Neural crest cell (in vitro differentiated cells): ENCODE measurements around the gene QPCT. TPM values are rescaled to one million over a fixed set of nuclear protein-coding genes. Genes with fewer than 3 reads are reported as not detected.
"Not testable (repeated sequence)": the region's sequence is repeated elsewhere in the genome, so short reads cannot be mapped to it uniquely, and the experiment has no call there.

Source experiments
- DNase-seq: peaks from one replicate; pipeline ENCODE4 v3.0.0; 2021; ENCODE audit warnings: low read depth, mixed read lengths, low spot score
- H3K27ac Mint-ChIP-seq: one replicate; pipeline ENCODE4 v1.8.0; 2021; ENCODE audit warnings: mild to moderate bottlenecking, mixed read lengths; ENCODE audit not compliant: unreplicated experiment
- H3K27me3 Mint-ChIP-seq: 2 replicates; pipeline ENCODE4 v1.8.0; 2021; ENCODE audit warnings: low read depth, mild to moderate bottlenecking, mixed read lengths
- H3K36me3 Mint-ChIP-seq: 2 replicates; pipeline ENCODE4 v1.8.0; 2021; ENCODE audit warnings: low read depth, mild to moderate bottlenecking, mixed read lengths
- H3K4me1 Mint-ChIP-seq: 2 replicates; pipeline ENCODE4 v1.8.0; 2021; ENCODE audit warnings: mixed read lengths
- H3K4me3 Mint-ChIP-seq: one replicate; pipeline ENCODE4 v1.8.0; 2021; ENCODE audit warnings: mild to moderate bottlenecking, mixed read lengths
- H3K9me3 Mint-ChIP-seq: 2 replicates; pipeline ENCODE4 v1.8.0; 2021; ENCODE audit warnings: mixed read lengths
- long read RNA-seq: library from polyadenylated mRNA; unstranded; transcript quantifications from one replicate; pipeline ENCODE4 v2.0.0, GENCODE V29; 2020
- total RNA-seq: library from RNA; stranded (reverse); gene quantifications from 2 replicates; pipeline ENCODE4 v1.2.1, GENCODE V29; 2021
- TF ChIP-seq, protein P1 (sequence below): fragments of 200-600 bp; sonication (generic); conservative IDR thresholded peaks from 2 replicates; pipeline ENCODE4 v1.5.0; 2021; ENCODE audit warnings: antibody characterized with exemption, mild to moderate bottlenecking

The QPCT gene
- total RNA-seq = not detected in 2 replicates
- long read RNA-seq = 0 reads

DNA sequence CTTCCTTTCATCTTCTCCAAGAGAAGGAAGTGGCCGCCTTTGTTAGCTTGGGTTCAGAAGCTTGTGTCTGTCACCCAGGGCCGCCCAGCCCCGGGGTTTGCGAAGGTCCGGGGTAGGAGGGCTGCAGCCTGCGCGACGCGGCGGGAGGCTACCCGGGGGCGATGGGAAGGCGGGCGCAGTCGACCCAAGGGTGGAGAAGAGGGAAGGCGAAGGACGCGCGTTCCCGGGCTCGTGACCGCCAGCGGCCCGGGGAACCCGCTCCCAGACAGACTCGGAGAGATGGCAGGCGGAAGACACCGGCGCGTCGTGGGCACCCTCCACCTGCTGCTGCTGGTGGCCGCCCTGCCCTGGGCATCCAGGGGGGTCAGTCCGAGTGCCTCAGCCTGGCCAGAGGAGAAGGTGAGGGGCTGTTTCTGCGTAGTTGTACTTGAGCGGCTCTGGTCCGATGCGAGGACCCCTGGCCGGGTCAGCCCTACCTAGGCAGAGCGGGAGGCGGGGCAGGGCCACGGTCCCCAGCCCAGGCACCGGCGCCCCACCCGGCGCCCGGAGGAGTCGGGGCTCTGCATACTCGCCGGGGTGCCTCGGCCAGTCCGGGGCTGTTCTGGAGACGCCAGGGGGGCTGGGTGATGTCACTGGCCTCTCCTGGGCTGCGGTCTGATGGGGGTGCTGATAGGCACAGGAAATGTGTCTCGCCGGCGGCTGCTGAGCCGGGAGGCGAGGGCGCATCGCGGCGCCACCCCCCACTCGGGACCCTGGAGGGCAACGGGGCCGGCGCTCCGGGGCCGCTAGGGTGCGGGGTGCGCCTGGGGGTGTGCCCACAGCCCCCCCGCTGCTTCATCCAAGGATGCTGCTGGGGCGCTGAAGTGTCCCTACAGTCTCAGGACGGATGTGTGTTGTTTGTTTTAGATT lies at the start of gene QPCT:
Gene QPCT, plus strand, starts transcription at position 178 of the 909 bp plus-strand sequence. Its CDS starts 102 bp downstream, at position 280.
- H3K4me1 Mint-ChIP-seq = peaks cover 7% of the 10 kb centered on the region
- no peaks in the 10 kb centered on the region for H3K27me3 Mint-ChIP-seq
- H3K4me3 Mint-ChIP-seq = no peak within 1 kb of the TSS
- H3K9me3 Mint-ChIP-seq = no peaks in the 10 kb centered on the region
- TF ChIP-seq, protein P1, sequence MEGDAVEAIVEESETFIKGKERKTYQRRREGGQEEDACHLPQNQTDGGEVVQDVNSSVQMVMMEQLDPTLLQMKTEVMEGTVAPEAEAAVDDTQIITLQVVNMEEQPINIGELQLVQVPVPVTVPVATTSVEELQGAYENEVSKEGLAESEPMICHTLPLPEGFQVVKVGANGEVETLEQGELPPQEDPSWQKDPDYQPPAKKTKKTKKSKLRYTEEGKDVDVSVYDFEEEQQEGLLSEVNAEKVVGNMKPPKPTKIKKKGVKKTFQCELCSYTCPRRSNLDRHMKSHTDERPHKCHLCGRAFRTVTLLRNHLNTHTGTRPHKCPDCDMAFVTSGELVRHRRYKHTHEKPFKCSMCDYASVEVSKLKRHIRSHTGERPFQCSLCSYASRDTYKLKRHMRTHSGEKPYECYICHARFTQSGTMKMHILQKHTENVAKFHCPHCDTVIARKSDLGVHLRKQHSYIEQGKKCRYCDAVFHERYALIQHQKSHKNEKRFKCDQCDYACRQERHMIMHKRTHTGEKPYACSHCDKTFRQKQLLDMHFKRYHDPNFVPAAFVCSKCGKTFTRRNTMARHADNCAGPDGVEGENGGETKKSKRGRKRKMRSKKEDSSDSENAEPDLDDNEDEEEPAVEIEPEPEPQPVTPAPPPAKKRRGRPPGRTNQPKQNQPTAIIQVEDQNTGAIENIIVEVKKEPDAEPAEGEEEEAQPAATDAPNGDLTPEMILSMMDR = no peak
- H3K36me3 Mint-ChIP-seq = no peaks in the 10 kb centered on the region
- no peak within 1 kb of the TSS for H3K27ac Mint-ChIP-seq
- no peak for DNase-seq

DNA sequence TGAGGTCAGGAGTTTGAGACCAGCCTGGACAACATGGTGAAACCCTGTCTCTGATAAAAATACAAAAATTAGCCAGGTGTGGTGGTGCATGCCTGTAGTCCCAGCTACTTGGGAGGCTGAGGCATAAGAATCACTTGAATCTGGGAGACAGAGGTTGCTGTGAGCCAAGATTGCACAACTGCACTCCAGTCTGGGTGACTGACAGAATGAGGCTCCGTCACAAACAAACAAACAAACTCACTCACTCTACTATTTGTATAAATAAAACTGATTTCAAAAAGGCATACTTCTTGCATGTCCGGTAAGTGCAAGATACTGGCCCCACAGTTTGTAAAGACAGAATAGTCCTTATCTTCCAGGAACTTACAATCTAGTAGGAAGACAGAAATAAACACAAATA lies 49.6 kb upstream of the QPCT start:
- H3K4me3 Mint-ChIP-seq, H3K27ac Mint-ChIP-seq, H3K9me3 Mint-ChIP-seq, H3K4me1 Mint-ChIP-seq, H3K27me3 Mint-ChIP-seq, DNase-seq: not testable (repeated sequence)
- peaks cover 12% of the 10 kb centered on the region for H3K36me3 Mint-ChIP-seq

DNA sequence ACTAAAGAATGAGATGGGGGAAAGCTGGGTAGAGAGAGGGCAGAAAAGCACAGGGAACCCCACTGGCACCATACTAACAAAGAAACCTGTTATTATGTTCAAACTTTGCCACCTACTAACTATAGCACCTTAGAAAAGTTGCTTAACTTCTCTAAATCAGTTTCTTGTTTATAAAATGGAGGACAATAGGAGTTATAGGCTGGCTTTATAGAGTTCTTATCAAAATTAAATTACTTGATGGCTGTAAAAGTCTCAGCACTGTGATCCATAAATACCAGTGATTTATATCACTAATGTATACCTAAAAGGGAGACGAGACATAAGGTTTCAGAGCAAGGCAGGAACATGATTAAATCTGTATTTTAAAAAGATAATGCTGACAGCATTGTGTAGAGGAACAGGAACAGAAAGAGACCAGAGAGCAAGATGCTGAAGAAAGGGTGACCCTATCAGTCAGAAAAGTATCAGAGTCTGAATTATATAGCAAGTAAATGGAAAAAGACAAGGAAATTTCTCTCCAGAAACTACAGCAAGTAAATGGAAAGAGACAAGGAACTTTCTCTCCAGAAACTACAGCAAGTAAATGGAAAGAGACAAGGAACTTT lies 48.9 kb upstream of the QPCT start:
- TF ChIP-seq, protein P1 = no peak
- H3K27ac Mint-ChIP-seq = no peak overlapping the region

DNA sequence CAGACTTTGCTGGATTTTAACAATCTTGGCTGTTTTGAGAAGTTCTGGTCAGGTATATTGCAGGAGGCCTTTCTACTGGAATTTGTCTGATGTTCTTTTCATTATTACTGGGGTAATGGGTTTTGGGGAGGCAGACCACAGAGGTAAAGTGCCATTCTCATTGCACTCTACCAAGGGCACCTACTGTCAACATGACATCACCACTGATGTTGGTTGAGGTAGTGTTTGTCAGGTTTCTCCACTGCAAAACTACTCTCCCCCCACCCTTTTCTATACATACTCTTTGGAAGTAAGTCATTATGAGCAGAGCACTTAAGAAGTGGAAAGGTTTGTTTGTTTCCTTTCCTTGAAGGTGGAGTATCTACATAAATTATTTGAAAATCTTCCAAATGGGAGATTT lies 46.8 kb upstream of the QPCT start:
- no peak for DNase-seq
- Mint-ChIP-seq H3K27me3 (no peaks in the 10 kb centered on the region), H3K4me1 (peaks cover 14% of the 10 kb centered on the region), H3K9me3 (peaks cover 2% of the 10 kb centered on the region), H3K4me3 (no peak overlapping the region), H3K36me3 (peaks cover 10% of the 10 kb centered on the region), H3K27ac (no peak overlapping the region)
- TF ChIP-seq, protein P1 = no peak

More for the DNA sequence above, 48.9 kb upstream of the QPCT start:
- no peaks in the 10 kb centered on the region for H3K4me1 Mint-ChIP-seq
- H3K27me3 Mint-ChIP-seq = no peaks in the 10 kb centered on the region
- H3K4me3 Mint-ChIP-seq = no peak overlapping the region
- H3K9me3 Mint-ChIP-seq = peaks cover 2% of the 10 kb centered on the region
- peaks cover 16% of the 10 kb centered on the region for H3K36me3 Mint-ChIP-seq
- no peak for DNase-seq

DNA sequence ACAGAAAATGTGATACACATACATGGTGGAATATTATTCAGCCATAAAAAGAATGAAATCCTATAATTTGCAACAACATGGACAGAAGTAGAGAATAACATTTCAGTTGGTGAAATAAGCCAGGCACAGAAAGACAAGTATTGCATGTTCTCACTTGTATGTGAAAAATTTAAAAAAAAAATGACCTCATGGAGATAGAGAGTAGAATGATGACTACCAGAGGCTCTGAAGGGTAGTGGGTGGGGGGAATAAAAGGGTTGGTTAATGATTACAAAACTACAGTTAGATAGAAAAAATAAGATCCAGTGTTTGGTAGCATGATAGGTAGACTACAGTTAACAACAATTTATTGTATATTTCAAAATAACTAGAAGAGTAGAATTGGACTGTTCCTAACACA lies 44.3 kb upstream of the QPCT start:
- Mint-ChIP-seq H3K9me3 (peaks cover 2% of the 10 kb centered on the region), H3K36me3 (peaks cover 10% of the 10 kb centered on the region), H3K4me1 (peaks cover 18% of the 10 kb centered on the region), H3K4me3 (no peak overlapping the region), H3K27ac (no peak overlapping the region), H3K27me3 (no peaks in the 10 kb centered on the region)
- TF ChIP-seq, protein P1 = no peak
- no peak for DNase-seq

DNA sequence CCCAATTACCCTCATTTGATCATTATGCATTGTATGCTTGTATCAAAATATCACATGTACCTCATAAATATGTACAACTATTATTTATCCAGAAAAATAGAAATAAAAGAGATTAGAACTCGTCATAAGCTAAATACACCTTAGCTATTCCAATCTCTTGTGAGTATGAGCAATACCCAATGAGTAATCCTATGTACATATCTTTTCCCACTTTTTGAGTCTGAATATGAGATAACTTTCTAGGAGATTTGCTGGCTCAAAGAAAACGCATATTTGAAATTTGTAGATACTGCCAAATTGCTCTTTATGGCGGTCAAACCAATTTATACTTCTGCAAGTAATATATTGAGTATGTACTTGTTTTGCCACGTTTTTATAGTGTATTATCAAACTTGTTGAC lies 43.9 kb upstream of the QPCT start:
- peaks cover 10% of the 10 kb centered on the region for H3K36me3 Mint-ChIP-seq
- no peak overlapping the region for H3K27ac Mint-ChIP-seq
- TF ChIP-seq, protein P1 = no peak
- no peaks in the 10 kb centered on the region for H3K27me3 Mint-ChIP-seq
- H3K4me3 Mint-ChIP-seq = no peak overlapping the region
- no peak for DNase-seq
- H3K9me3 Mint-ChIP-seq = peaks cover 2% of the 10 kb centered on the region
- peaks cover 22% of the 10 kb centered on the region for H3K4me1 Mint-ChIP-seq
